CD14-positive monocyte (primary cell): ENCODE data around the gene RNF217. TPM values are rescaled to one million over a fixed set of nuclear protein-coding genes. Genes with fewer than 3 reads are reported as not detected.

Source experiments
- DNase-seq, 3 donors: peaks; one replicate each; pipeline ENCODE4 v3.0.0-alpha.2; 2011 to 2022
- H2AFZ ChIP-seq: 2 replicates; pipeline ENCODE4 v1.6.0; 2012; ENCODE audit warnings: mild to moderate bottlenecking, low read depth, low read length, inconsistent platforms; ENCODE audit not compliant: insufficient read depth, poor library complexity, severe bottlenecking
- H3K27ac ChIP-seq, 2 donors: 1 replicate in 1 of 2; 2 replicates in 1 of 2; pipeline ENCODE4 v1.5.1; 2012 to 2013; ENCODE audit warnings: low read length in 2 of 2, control low read depth in 1 of 2, inconsistent platforms in 1 of 2, low read depth in 1 of 2, mild to moderate bottlenecking in 1 of 2
- H3K27me3 ChIP-seq, 2 donors: one replicate each; pipeline versions ENCODE4 v1.6.0 to v1.6.1; 2011 to 2013; ENCODE audit warnings: low read length in 2 of 2; ENCODE audit not compliant: control insufficient read depth in 2 of 2, insufficient read depth in 2 of 2
- H3K36me3 ChIP-seq, 2 donors: replicated peaks in 1 of 2; 1 replicate in 1 of 2; 2 replicates in 1 of 2; pipeline versions ENCODE4 v1.5.1 to v1.6.1; 2012 to 2013; ENCODE audit warnings: low read length in 2 of 2, control low read depth in 1 of 2, inconsistent platforms in 1 of 2, mild to moderate bottlenecking in 1 of 2; ENCODE audit not compliant: insufficient read depth in 2 of 2, control insufficient read depth in 1 of 2
- H3K4me1 ChIP-seq, 2 donors: 1 replicate in 1 of 2; 2 replicates in 1 of 2; pipeline versions ENCODE4 v1.5.1 to v1.6.1; 2012 to 2013; ENCODE audit warnings: low read length in 2 of 2, control low read depth in 1 of 2, inconsistent platforms in 1 of 2, mild to moderate bottlenecking in 1 of 2, moderate library complexity in 1 of 2; ENCODE audit not compliant: insufficient read depth in 2 of 2, control insufficient read depth in 1 of 2
- H3K4me2 ChIP-seq: replicated peaks from 2 replicates; pipeline ENCODE3; 2012; ENCODE audit warnings: low read length, moderate library complexity, mild to moderate bottlenecking; ENCODE audit not compliant: poor library complexity, severe bottlenecking; ENCODE audit errors: extremely low read depth
- H3K4me3 ChIP-seq, 3 experiments: fragments of 200-600 bp in 1 of 3; sonication (generic) in 1 of 3; replicated peaks in 1 of 3; 1 replicate in 2 of 3; 2 replicates in 1 of 3; pipeline ENCODE4 v1.5.1; 2011 to 2013; ENCODE audit warnings: low read length in 3 of 3, mild to moderate bottlenecking in 3 of 3, control low read depth in 2 of 3, low read depth in 2 of 3, inconsistent platforms in 1 of 3, moderate library complexity in 1 of 3
- H3K79me2 ChIP-seq: 2 replicates; pipeline ENCODE4 v1.6.0; 2012; ENCODE audit warnings: mild to moderate bottlenecking, control low read depth, inconsistent platforms, low read length, moderate library complexity; ENCODE audit not compliant: insufficient read depth
- H3K9ac ChIP-seq: 2 replicates; pipeline ENCODE4 v1.6.0; 2017; ENCODE audit warnings: low read length, mild to moderate bottlenecking; ENCODE audit not compliant: insufficient read depth, poor library complexity, severe bottlenecking
- H3K9me3 ChIP-seq, 2 donors: replicated peaks in 1 of 2; 1 replicate in 1 of 2; 2 replicates in 1 of 2; pipeline versions ENCODE4 v1.5.1 to v1.6.1; 2012 to 2013; ENCODE audit warnings: low read length in 2 of 2, control low read depth in 1 of 2; ENCODE audit not compliant: control insufficient read depth in 1 of 2, insufficient read depth in 1 of 2
- H4K20me1 ChIP-seq: 2 replicates; pipeline ENCODE4 v1.6.0; 2012; ENCODE audit warnings: mild to moderate bottlenecking, low read length, control low read depth, moderate library complexity; ENCODE audit not compliant: insufficient read depth
- H3K27ac Mint-ChIP-seq, 7 donors: one replicate each; pipeline ENCODE4 v1.8.0; 2020; ENCODE audit warnings: mild to moderate bottlenecking in 7 of 7, mixed read lengths in 7 of 7, moderate library complexity in 6 of 7, inconsistent platforms in 2 of 7
- H3K27me3 Mint-ChIP-seq, 3 donors: one replicate each; pipeline ENCODE4 v1.8.0; 2021 to 2022; ENCODE audit warnings: low read depth in 3 of 3, mild to moderate bottlenecking in 3 of 3, mixed read lengths in 3 of 3, moderate library complexity in 3 of 3, inconsistent platforms in 1 of 3
- H3K36me3 Mint-ChIP-seq, 2 donors: one replicate each; pipeline ENCODE4 v1.8.0; 2020; ENCODE audit warnings: mixed read lengths in 2 of 2, inconsistent platforms in 1 of 2, mild to moderate bottlenecking in 1 of 2
- H3K4me1 Mint-ChIP-seq: one replicate; pipeline ENCODE4 v1.8.0; 2020; ENCODE audit warnings: mild to moderate bottlenecking, mixed read lengths
- H3K4me3 Mint-ChIP-seq, 2 donors: one replicate each; pipeline ENCODE4 v1.8.0; 2020; ENCODE audit warnings: mild to moderate bottlenecking in 2 of 2, mixed read lengths in 2 of 2, moderate library complexity in 1 of 2
- H3K9me3 Mint-ChIP-seq, 7 donors: one replicate each; pipeline ENCODE4 v1.8.0; 2020 to 2022; ENCODE audit warnings: mixed read lengths in 7 of 7, mild to moderate bottlenecking in 6 of 7, moderate library complexity in 6 of 7, inconsistent platforms in 2 of 7
- CTCF ChIP-seq: fragments of 200-600 bp; IDR thresholded peaks from one replicate; pipeline ENCODE4 v1.8.0; 2022; ENCODE audit warnings: antibody characterized with exemption, mild to moderate bottlenecking
- WGBS: methylation state at CpG from one replicate; pipeline ENCODE4 v1.1.5; 2013; ENCODE audit warnings: missing lambda C conversion rate; ENCODE audit not compliant: insufficient coverage; 5-methylcytosine and 5-hydroxymethylcytosine counted together
- intact Hi-C, 2 donors: fragments of 100-400 bp; cut with micrococcal nuclease; formaldehyde crosslinking; loops; one replicate each; pipeline versions ENCODE4 v1.15.0 to v1.15.1; 2023
- polyA plus RNA-seq, 3 donors: library from polyadenylated mRNA; depleted of rRNA in 1 of 3; unstranded in 2 of 3; stranded (reverse) in 1 of 3; fragments of 300-500 nt in 2 of 3; fragments of >200 nt in 1 of 3; fragmentation: Illumina TruSeq in 2 of 3; gene quantifications; 1 replicate in 2 of 3; 2 replicates in 1 of 3; pipeline ENCODE4 v1.2.3, GENCODE V29; 2012 to 2021

The RNF217 gene
- polyA plus RNA-seq, 3 donors, result 2.2 to 11.6 (median 3.3) TPM

- 100% methylated on average over 2 of the region's 3 CpGs for WGBS
- H3K4me2 ChIP-seq, result no peak overlapping the region
- Mint-ChIP-seq H3K4me3 (no peak overlapping the region), H3K27ac (no peak overlapping the region), H3K4me1 (peaks cover 6% of the 10 kb centered on the region), H3K9me3 (no peaks in the 10 kb centered on the region), H3K36me3 (peaks cover 0 to 2% of the 10 kb centered on the region in 2 donors), H3K27me3 (peaks cover 0 to 6% (median 5%) of the 10 kb centered on the region in 3 donors)
- no peak overlapping the region for H3K27ac ChIP-seq
- no peak overlapping the region for H3K9ac ChIP-seq
- H3K4me1 ChIP-seq, result peaks cover 0 to under 1% of the 10 kb centered on the region in 2 donors
- no peak for TF ChIP-seq CTCF
- no peaks in the 10 kb centered on the region for H3K36me3 ChIP-seq
- intact Hi-C loops, result no loop called here
- H4K20me1 ChIP-seq, result no peaks in the 10 kb centered on the region
- H3K79me2 ChIP-seq, result no peaks in the 10 kb centered on the region
- no peak overlapping the region for H3K4me3 ChIP-seq
- no peaks in the 10 kb centered on the region for H3K9me3 ChIP-seq
- H2AFZ ChIP-seq, result no peak overlapping the region
- no peak for DNase-seq
- peaks cover 0 to 4% of the 10 kb centered on the region in 2 donors for H3K27me3 ChIP-seq
Measured at GRCh38 chr6:125094563-125094962, 132.3 kb downstream of the RNF217 start.

GRCh38 chr6:125095580-125096301, 133.5 kb downstream of the RNF217 start:
- peaks cover 0 to 10% (median 6%) of the 10 kb centered on the region in 3 donors for H3K27me3 Mint-ChIP-seq
- no peak overlapping the region for H3K27ac Mint-ChIP-seq
- peaks cover 0 to 2% of the 10 kb centered on the region in 2 donors for H3K36me3 Mint-ChIP-seq
- H2AFZ ChIP-seq, result no peak overlapping the region
- H3K4me3 Mint-ChIP-seq, result no peak overlapping the region
- H3K36me3 ChIP-seq, result no peaks in the 10 kb centered on the region
- no peaks in the 10 kb centered on the region for H3K9me3 ChIP-seq
- no peak overlapping the region for H3K4me2 ChIP-seq
- peaks cover 0 to 7% of the 10 kb centered on the region in 2 donors for H3K4me1 ChIP-seq
- H3K9me3 Mint-ChIP-seq, result peaks cover 0 to 3% (median 0%) of the 10 kb centered on the region in 7 donors
- H3K9ac ChIP-seq, result no peak overlapping the region
- 75% methylated on average over 1 of the region's 5 CpGs for WGBS
- peaks cover 10% of the 10 kb centered on the region for H3K4me1 Mint-ChIP-seq
- no peak overlapping the region for H3K27ac ChIP-seq
- no peaks in the 10 kb centered on the region for H4K20me1 ChIP-seq
- no peak overlapping the region for H3K4me3 ChIP-seq
- intact Hi-C loops, result no loop called here
- no peak for TF ChIP-seq CTCF
- H3K79me2 ChIP-seq, result no peaks in the 10 kb centered on the region
- peaks cover 0 to 4% of the 10 kb centered on the region in 2 donors for H3K27me3 ChIP-seq
- no peak for DNase-seq
